ENCODE results near the gene CEP63.

The CEP63 gene

DNA sequence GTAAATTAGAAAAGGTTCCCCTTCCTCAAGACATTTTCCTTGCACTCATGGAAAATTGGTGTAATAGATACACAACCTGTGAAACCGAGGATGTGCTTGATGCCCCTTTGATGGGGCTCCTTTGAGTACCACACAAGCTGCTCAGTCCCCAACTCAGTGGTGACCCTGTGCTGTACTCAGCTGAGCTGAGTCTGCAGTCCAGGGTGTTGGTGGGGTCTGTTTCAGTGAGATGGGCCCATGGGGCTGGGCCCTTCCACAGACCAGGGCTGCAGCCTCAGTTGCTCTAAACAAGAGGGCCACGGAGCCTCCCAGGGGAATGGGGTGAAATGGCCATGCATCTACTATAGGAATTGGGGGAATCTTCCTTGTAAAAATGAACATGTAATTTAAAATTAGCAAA is 125.7 kb downstream of the CEP63 start:
- no peaks in the 10 kb centered on the region for H3K27me3 ChIP-seq (replicated peaks; ENCODE audit: control insufficient read depth, insufficient read depth, low read length, poor library complexity, severe bottlenecking)
- H3K4me1 ChIP-seq (ENCODE audit: control insufficient read depth, insufficient read depth, low read length, poor library complexity, severe bottlenecking) = no peaks in the 10 kb centered on the region
- no peaks in the 10 kb centered on the region for H3K36me3 ChIP-seq (ENCODE audit: control insufficient read depth, insufficient read depth, low read length)
- H3K4me3 ChIP-seq (ENCODE audit: insufficient read depth, low read depth, low read length, poor library complexity, severe bottlenecking) = no peak overlapping the region
- no peak overlapping the region for H3K27ac ChIP-seq (ENCODE audit: insufficient read depth, low read length, poor library complexity, severe bottlenecking)
- DNase-seq = no peak
- no peaks in the 10 kb centered on the region for H3K9me3 ChIP-seq (ENCODE audit: control insufficient read depth, low read length)

- Histone ChIP-seq H3K36me3 (ENCODE audit: control insufficient read depth, insufficient read depth, low read length) (no peaks in the 10 kb centered on the region), H3K9me3 (ENCODE audit: control insufficient read depth, low read length) (no peaks in the 10 kb centered on the region), H3K27ac (ENCODE audit: insufficient read depth, low read length, poor library complexity, severe bottlenecking) (no peak overlapping the region), H3K4me3 (ENCODE audit: insufficient read depth, low read depth, low read length, poor library complexity, severe bottlenecking) (no peak overlapping the region), H3K4me1 (ENCODE audit: control insufficient read depth, insufficient read depth, low read length, poor library complexity, severe bottlenecking) (no peaks in the 10 kb centered on the region), H3K27me3 (replicated peaks; ENCODE audit: control insufficient read depth, insufficient read depth, low read length, poor library complexity, severe bottlenecking) (no peaks in the 10 kb centered on the region)
- DNase-seq = no peak
Measured at GRCh38 chr3:134613006-134613520, 127.2 kb downstream of the CEP63 start.

- no peaks in the 10 kb centered on the region for H3K36me3 ChIP-seq (ENCODE audit: control insufficient read depth, insufficient read depth, low read length)
- H3K4me3 ChIP-seq (ENCODE audit: insufficient read depth, low read depth, low read length, poor library complexity, severe bottlenecking) = no peak overlapping the region
- no peak for DNase-seq
- no peak overlapping the region for H3K27ac ChIP-seq (ENCODE audit: insufficient read depth, low read length, poor library complexity, severe bottlenecking)
- no peaks in the 10 kb centered on the region for H3K4me1 ChIP-seq (ENCODE audit: control insufficient read depth, insufficient read depth, low read length, poor library complexity, severe bottlenecking)
- no peaks in the 10 kb centered on the region for H3K9me3 ChIP-seq (ENCODE audit: control insufficient read depth, low read length)
- H3K27me3 ChIP-seq (replicated peaks; ENCODE audit: control insufficient read depth, insufficient read depth, low read length, poor library complexity, severe bottlenecking) = no peaks in the 10 kb centered on the region
Measured at GRCh38 chr3:134614955-134615354, 129.1 kb downstream of the CEP63 start.

DNA sequence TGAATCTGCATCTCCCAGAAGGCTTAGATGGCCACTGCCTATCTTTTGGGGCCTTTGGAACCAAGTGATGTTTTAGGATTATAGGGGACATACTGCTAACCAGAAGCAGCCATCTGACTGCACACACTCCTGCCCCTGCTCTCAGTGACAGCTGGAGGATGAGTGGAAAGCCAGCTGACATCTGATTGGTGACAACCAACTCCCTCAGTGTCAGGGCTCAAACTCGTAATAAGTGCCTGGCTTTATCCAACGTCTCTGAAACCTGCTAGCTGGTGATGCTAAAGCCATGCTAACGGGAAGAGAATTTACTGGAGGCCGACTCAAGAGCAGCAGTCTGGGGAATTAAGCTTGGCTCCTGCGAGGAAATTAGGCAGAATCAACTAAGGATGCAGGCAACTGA is 129.9 kb downstream of the CEP63 start:
- no peak overlapping the region for H3K27ac ChIP-seq (ENCODE audit: insufficient read depth, low read length, poor library complexity, severe bottlenecking)
- no peaks in the 10 kb centered on the region for H3K27me3 ChIP-seq (replicated peaks; ENCODE audit: control insufficient read depth, insufficient read depth, low read length, poor library complexity, severe bottlenecking)
- H3K4me3 ChIP-seq (ENCODE audit: insufficient read depth, low read depth, low read length, poor library complexity, severe bottlenecking) = no peak overlapping the region
- DNase-seq = no peak
- H3K9me3 ChIP-seq (ENCODE audit: control insufficient read depth, low read length) = no peaks in the 10 kb centered on the region
- no peaks in the 10 kb centered on the region for H3K36me3 ChIP-seq (ENCODE audit: control insufficient read depth, insufficient read depth, low read length)
- no peaks in the 10 kb centered on the region for H3K4me1 ChIP-seq (ENCODE audit: control insufficient read depth, insufficient read depth, low read length, poor library complexity, severe bottlenecking)

- H3K4me1 ChIP-seq (ENCODE audit: control insufficient read depth, insufficient read depth, low read length, poor library complexity, severe bottlenecking) = no peaks in the 10 kb centered on the region
- DNase-seq = no peak
Measured at GRCh38 chr3:134617608-134618477, 132.0 kb downstream of the CEP63 start.

DNA sequence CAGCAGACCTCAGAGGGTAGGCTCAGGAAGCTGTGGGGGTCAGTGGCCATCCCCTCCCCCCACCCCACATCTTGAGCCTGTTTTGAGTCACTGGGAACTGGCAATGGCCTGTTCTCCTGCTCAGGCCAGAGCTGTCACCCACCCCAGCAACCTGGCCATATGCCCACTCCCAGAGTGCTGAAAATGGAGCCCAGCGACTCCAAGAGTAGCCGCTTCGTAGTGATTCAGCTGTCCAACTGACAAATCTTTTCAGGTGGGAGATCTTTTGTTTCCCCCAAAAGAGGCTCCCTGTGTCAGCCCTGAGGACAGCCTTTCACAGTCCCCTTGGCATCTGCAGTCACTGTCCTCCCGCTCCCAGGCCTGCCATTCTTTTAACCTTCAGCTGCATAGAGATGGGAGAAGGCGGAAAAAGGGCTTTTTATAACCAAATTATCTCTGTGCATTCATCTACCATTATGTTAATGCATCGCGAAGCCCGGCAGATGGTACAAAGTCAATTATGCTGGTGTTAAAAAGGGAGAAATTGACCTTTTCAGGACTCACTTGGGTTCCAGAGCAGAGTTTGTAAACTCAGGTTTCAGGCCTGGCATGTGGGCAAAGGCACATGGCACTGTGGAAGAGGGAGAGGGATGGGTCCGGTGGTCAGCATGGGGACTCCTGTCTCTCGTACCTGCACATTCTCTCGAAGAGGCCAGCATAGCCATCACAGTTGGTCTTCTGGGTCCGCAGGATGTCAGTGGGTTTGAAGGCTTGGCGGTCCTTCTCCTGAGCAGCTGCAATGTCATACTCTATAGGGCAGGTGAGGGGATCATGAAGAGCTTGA is 132.8 kb downstream of the CEP63 start:
- H3K27me3 ChIP-seq (replicated peaks; ENCODE audit: control insufficient read depth, insufficient read depth, low read length, poor library complexity, severe bottlenecking) = no peaks in the 10 kb centered on the region
- no peak overlapping the region for H3K27ac ChIP-seq (ENCODE audit: insufficient read depth, low read length, poor library complexity, severe bottlenecking)
- H3K4me1 ChIP-seq (ENCODE audit: control insufficient read depth, insufficient read depth, low read length, poor library complexity, severe bottlenecking) = no peaks in the 10 kb centered on the region
- no peaks in the 10 kb centered on the region for H3K36me3 ChIP-seq (ENCODE audit: control insufficient read depth, insufficient read depth, low read length)
- no peak overlapping the region for H3K4me3 ChIP-seq (ENCODE audit: insufficient read depth, low read depth, low read length, poor library complexity, severe bottlenecking)
- DNase-seq = no peak
- no peaks in the 10 kb centered on the region for H3K9me3 ChIP-seq (ENCODE audit: control insufficient read depth, low read length)

More at GRCh38 chr3:134617608-134618477, 132.0 kb downstream of the CEP63 start:
- no peak overlapping the region for H3K27ac ChIP-seq (ENCODE audit: insufficient read depth, low read length, poor library complexity, severe bottlenecking)
- H3K27me3 ChIP-seq (replicated peaks; ENCODE audit: control insufficient read depth, insufficient read depth, low read length, poor library complexity, severe bottlenecking) = no peaks in the 10 kb centered on the region
- no peaks in the 10 kb centered on the region for H3K36me3 ChIP-seq (ENCODE audit: control insufficient read depth, insufficient read depth, low read length)
- no peak overlapping the region for H3K4me3 ChIP-seq (ENCODE audit: insufficient read depth, low read depth, low read length, poor library complexity, severe bottlenecking)
- no peaks in the 10 kb centered on the region for H3K9me3 ChIP-seq (ENCODE audit: control insufficient read depth, low read length)

DNA sequence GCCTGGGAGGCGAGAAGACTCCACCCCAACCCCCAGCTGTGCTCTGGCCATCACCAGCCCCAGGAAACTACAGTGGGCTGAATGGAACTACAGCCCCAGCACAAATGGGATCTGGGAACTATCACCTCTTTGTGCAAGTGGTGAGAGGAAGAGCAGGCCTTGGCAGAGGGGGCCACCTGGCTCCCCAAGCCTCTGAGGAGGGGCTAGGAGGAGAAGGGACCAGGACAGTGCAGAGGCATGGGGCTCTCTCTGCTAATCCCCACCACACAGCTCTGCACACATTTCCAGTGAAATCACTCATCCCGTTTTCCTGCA is 133.4 kb downstream of the CEP63 start:
- no peaks in the 10 kb centered on the region for H3K4me1 ChIP-seq (ENCODE audit: control insufficient read depth, insufficient read depth, low read length, poor library complexity, severe bottlenecking)
- no peak overlapping the region for H3K27ac ChIP-seq (ENCODE audit: insufficient read depth, low read length, poor library complexity, severe bottlenecking)
- H3K4me3 ChIP-seq (ENCODE audit: insufficient read depth, low read depth, low read length, poor library complexity, severe bottlenecking) = no peak overlapping the region
- no peaks in the 10 kb centered on the region for H3K9me3 ChIP-seq (ENCODE audit: control insufficient read depth, low read length)
- no peak for DNase-seq
- no peaks in the 10 kb centered on the region for H3K36me3 ChIP-seq (ENCODE audit: control insufficient read depth, insufficient read depth, low read length)
- H3K27me3 ChIP-seq (replicated peaks; ENCODE audit: control insufficient read depth, insufficient read depth, low read length, poor library complexity, severe bottlenecking) = no peaks in the 10 kb centered on the region

DNA sequence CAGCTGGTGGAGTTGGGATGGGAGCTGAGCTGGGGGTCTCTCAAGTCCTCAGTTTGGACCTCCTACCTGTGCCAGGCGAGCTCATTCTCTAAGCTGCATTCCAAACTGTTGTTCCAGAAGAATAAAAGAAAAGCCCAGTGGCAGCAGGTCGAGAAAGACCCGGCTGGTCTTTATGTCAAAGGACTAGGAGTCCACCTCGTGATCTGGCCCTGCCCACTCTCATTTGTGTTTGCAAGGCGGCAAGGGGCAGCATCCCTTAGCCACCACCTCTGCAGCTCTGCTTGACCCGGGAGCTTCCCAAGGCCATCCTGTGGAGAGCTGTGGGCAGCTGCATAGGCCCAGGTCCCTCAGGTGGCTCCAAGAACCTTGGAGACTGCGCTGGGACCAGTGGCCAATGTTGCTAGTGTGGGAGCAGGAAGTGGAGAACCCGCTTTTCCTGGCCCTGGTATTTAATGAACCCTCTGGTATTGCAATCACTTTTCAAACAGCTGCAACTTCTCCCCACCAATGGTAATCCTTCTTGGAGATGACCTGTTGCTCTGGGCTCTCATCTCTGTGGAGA is 134.1 kb downstream of the CEP63 start:
- H3K36me3 ChIP-seq (ENCODE audit: control insufficient read depth, insufficient read depth, low read length) = no peaks in the 10 kb centered on the region
- no peaks in the 10 kb centered on the region for H3K27me3 ChIP-seq (replicated peaks; ENCODE audit: control insufficient read depth, insufficient read depth, low read length, poor library complexity, severe bottlenecking)
- no peaks in the 10 kb centered on the region for H3K4me1 ChIP-seq (ENCODE audit: control insufficient read depth, insufficient read depth, low read length, poor library complexity, severe bottlenecking)
- no peak for DNase-seq
- no peaks in the 10 kb centered on the region for H3K9me3 ChIP-seq (ENCODE audit: control insufficient read depth, low read length)
- no peak overlapping the region for H3K4me3 ChIP-seq (ENCODE audit: insufficient read depth, low read depth, low read length, poor library complexity, severe bottlenecking)
- H3K27ac ChIP-seq (ENCODE audit: insufficient read depth, low read length, poor library complexity, severe bottlenecking) = no peak overlapping the region

DNA sequence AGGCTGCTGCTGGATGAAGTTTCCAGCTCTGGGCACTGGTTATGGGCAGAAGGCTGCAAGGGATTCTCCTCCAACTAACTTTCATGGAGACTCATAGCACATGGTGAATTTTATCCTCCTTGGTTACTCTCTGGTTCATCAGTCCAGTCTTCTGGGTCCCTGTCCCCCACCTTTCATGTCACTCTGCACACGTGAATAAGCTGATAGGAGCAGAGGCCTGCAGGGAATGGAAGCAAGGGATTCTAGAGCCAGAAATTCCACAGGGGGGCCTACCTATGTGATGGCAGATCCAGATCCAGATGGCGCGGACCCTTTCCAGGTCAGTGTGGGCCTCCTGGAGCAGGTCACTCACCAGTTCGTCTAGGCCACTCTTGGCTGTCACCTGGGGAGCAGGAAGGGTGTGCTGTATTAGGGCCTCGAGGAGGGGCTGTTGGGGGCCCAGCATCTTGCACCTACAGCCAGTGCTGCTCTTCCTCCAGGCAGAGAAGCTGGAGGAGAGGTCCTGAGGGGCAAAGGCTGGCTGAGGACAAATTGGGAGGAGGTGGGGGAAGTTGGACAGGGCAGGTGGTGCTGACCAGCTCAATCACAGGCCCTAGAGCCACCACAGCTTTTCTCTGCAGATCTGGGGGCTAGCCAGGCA is 134.7 kb downstream of the CEP63 start:
- Histone ChIP-seq H3K36me3 (ENCODE audit: control insufficient read depth, insufficient read depth, low read length) (no peaks in the 10 kb centered on the region), H3K27me3 (replicated peaks; ENCODE audit: control insufficient read depth, insufficient read depth, low read length, poor library complexity, severe bottlenecking) (no peaks in the 10 kb centered on the region), H3K27ac (ENCODE audit: insufficient read depth, low read length, poor library complexity, severe bottlenecking) (no peak overlapping the region), H3K9me3 (ENCODE audit: control insufficient read depth, low read length) (no peaks in the 10 kb centered on the region), H3K4me3 (ENCODE audit: insufficient read depth, low read depth, low read length, poor library complexity, severe bottlenecking) (no peak overlapping the region), H3K4me1 (ENCODE audit: control insufficient read depth, insufficient read depth, low read length, poor library complexity, severe bottlenecking) (no peaks in the 10 kb centered on the region)
- DNase-seq = no peak

Data from effector memory CD4-positive, alpha-beta T cell (primary cell).